Natural killer cell (primary cell): Measurements from ENCODE around the gene ANKRD9. TPM values are rescaled to one million over a fixed set of nuclear protein-coding genes. Genes with fewer than 3 reads are reported as not detected.

Experiments
- ATAC-seq, 3 donors: fragments of 150-1000 bp in 2 of 3; fragments of 200-7000 bp in 1 of 3; cut with Tn5 transposase; 1 replicate in 1 of 3; 2 replicates in 2 of 3; pipeline ENCODE4 v1.10.0; 2021; ENCODE audit warnings: mild to moderate bottlenecking in 2 of 3, moderate library complexity in 2 of 3
- DNase-seq, 2 donors: peaks; one replicate each; pipeline versions ENCODE4 v3.0.0 to v3.0.0-alpha.2; 2013 to 2021; ENCODE audit warnings: mixed read lengths in 1 of 2
- H3K27ac ChIP-seq: one replicate; pipeline ENCODE4 v1.5.1; 2013; ENCODE audit warnings: mild to moderate bottlenecking, low read length
- H3K27me3 ChIP-seq: one replicate; pipeline ENCODE4 v1.6.1; 2013; ENCODE audit warnings: low read length; ENCODE audit not compliant: control insufficient read depth, insufficient read depth
- H3K36me3 ChIP-seq: one replicate; pipeline ENCODE4 v1.6.1; 2013; ENCODE audit warnings: low read length; ENCODE audit not compliant: control insufficient read depth, insufficient read depth
- H3K4me1 ChIP-seq: one replicate; pipeline ENCODE4 v1.6.1; 2013; ENCODE audit warnings: low read length; ENCODE audit not compliant: control insufficient read depth, insufficient read depth
- H3K4me3 ChIP-seq: one replicate; pipeline ENCODE4 v1.5.1; 2013; ENCODE audit warnings: low read length
- H3K9me3 ChIP-seq: one replicate; pipeline ENCODE4 v1.6.1; 2013; ENCODE audit warnings: low read length; ENCODE audit not compliant: control insufficient read depth, insufficient read depth
- H3K27ac Mint-ChIP-seq, 2 donors: one replicate each; pipeline ENCODE4 v1.8.0; 2022; ENCODE audit warnings: mild to moderate bottlenecking in 2 of 2, mixed read lengths in 2 of 2, moderate library complexity in 1 of 2
- H3K27me3 Mint-ChIP-seq, 2 donors: one replicate each; pipeline ENCODE4 v1.8.0; 2022; ENCODE audit warnings: low read depth in 2 of 2, mixed read lengths in 2 of 2
- H3K36me3 Mint-ChIP-seq: one replicate; pipeline ENCODE4 v1.8.0; 2022; ENCODE audit warnings: mixed read lengths
- H3K4me1 Mint-ChIP-seq, 2 donors: one replicate each; pipeline ENCODE4 v1.8.0; 2022; ENCODE audit warnings: mixed read lengths in 2 of 2
- H3K4me3 Mint-ChIP-seq: one replicate; pipeline ENCODE4 v1.8.0; 2022; ENCODE audit warnings: mild to moderate bottlenecking, moderate library complexity, mixed read lengths
- H3K9me3 Mint-ChIP-seq, 2 donors: one replicate each; pipeline ENCODE4 v1.8.0; 2022; ENCODE audit warnings: mixed read lengths in 2 of 2
- CTCF ChIP-seq: fragments of 200-600 bp; IDR thresholded peaks from one replicate; pipeline ENCODE4 v1.8.0; 2022; ENCODE audit warnings: antibody characterized with exemption
- WGBS: methylation state at CpG from one replicate; pipeline ENCODE4 v1.1.7; 2013; ENCODE audit warnings: missing lambda C conversion rate; ENCODE audit not compliant: insufficient coverage; 5-methylcytosine and 5-hydroxymethylcytosine counted together
- intact Hi-C: fragments of 100-400 bp; cut with micrococcal nuclease; formaldehyde crosslinking; loops from one replicate; pipeline ENCODE4 v1.14.2; 2022
- total RNA-seq, 4 donors: library from RNA; stranded (reverse); fragments of 120-200 nt in 1 of 4; gene quantifications; one replicate each; pipeline versions ENCODE4 v1.2.3 to v1.2.4, GENCODE V29; 2013 to 2022

The ANKRD9 gene
- total RNA-seq, 3 donors from 2014 or later (not counting 1 experiment from before 2014, with no cell fraction given): 4.0 to 11.0 (median 9.6) TPM

GRCh38 chr14:102485693-102486512 is 23.7 kb downstream of the ANKRD9 start:
- Mint-ChIP-seq H3K36me3 (no peaks in the 10 kb centered on the region), H3K27ac (no peak overlapping the region), H3K9me3 (peaks cover 0 to 3% of the 10 kb centered on the region in 2 donors), H3K4me3 (no peak overlapping the region), H3K4me1 (no peaks in the 10 kb centered on the region), H3K27me3 (no peaks in the 10 kb centered on the region)
- Histone ChIP-seq H3K9me3 (no peaks in the 10 kb centered on the region), H3K27me3 (no peaks in the 10 kb centered on the region), H3K4me1 (no peaks in the 10 kb centered on the region), H3K4me3 (no peak overlapping the region), H3K36me3 (no peaks in the 10 kb centered on the region), H3K27ac (no peak overlapping the region)
- no peak for ATAC-seq
- WGBS: 90% methylated on average over 11 of the region's 11 CpGs
- TF ChIP-seq CTCF: no peak
- DNase-seq: no peak
- intact Hi-C loops: no loop called here

GRCh38 chr14:102484316-102484715 is 25.3 kb downstream of the ANKRD9 start:
- Mint-ChIP-seq H3K27ac (no peak overlapping the region), H3K4me1 (peaks cover 0 to 5% of the 10 kb centered on the region in 2 donors), H3K27me3 (no peaks in the 10 kb centered on the region), H3K4me3 (no peak overlapping the region), H3K36me3 (no peaks in the 10 kb centered on the region), H3K9me3 (peaks cover 0 to 3% of the 10 kb centered on the region in 2 donors)
- no peak for TF ChIP-seq CTCF
- no peaks in the 10 kb centered on the region for H3K27me3 ChIP-seq
- H3K9me3 ChIP-seq: no peaks in the 10 kb centered on the region
- no peak overlapping the region for H3K4me3 ChIP-seq
- H3K4me1 ChIP-seq: no peaks in the 10 kb centered on the region
- WGBS: 88% methylated on average over 5 of the region's 5 CpGs
- DNase-seq (no peak), ATAC-seq (no peak)
- H3K36me3 ChIP-seq: no peaks in the 10 kb centered on the region
- intact Hi-C loops: no loop called here
- H3K27ac ChIP-seq: no peak overlapping the region

GRCh38 chr14:102481791-102482238 is 27.8 kb downstream of the ANKRD9 start:
- intact Hi-C loops: no loop called here
- DNase-seq (no peak), ATAC-seq (no peak)
- H3K9me3 Mint-ChIP-seq: peaks cover 0 to 3% of the 10 kb centered on the region in 2 donors
- Histone ChIP-seq H3K36me3 (no peaks in the 10 kb centered on the region), H3K27me3 (no peaks in the 10 kb centered on the region), H3K27ac (no peak overlapping the region), H3K9me3 (no peaks in the 10 kb centered on the region), H3K4me1 (no peaks in the 10 kb centered on the region), H3K4me3 (no peak overlapping the region)
- no peak overlapping the region for H3K4me3 Mint-ChIP-seq
- TF ChIP-seq CTCF: no peak
- H3K27me3 Mint-ChIP-seq: no peaks in the 10 kb centered on the region
- H3K4me1 Mint-ChIP-seq: peaks cover 0 to 7% of the 10 kb centered on the region in 2 donors
- WGBS: 95% methylated on average over 8 of the region's 8 CpGs
- peak overlapping the region in 1 of 2 donors; percentile 7 for H3K27ac Mint-ChIP-seq
- no peaks in the 10 kb centered on the region for H3K36me3 Mint-ChIP-seq
